Astrocyte (in vitro differentiated cells and primary cell): Measurements from ENCODE around the gene DUOX2. TPM values are rescaled to one million over a fixed set of nuclear protein-coding genes. Genes with fewer than 3 reads are reported as not detected.

Experiments
- DNase-seq: peaks from one replicate; pipeline ENCODE4 v3.0.0-alpha.2; 2010; ENCODE audit warnings: low read depth
- FAIRE-seq: peaks from 2 replicates; lab custom pipeline; 2011; peaks lifted over from hg19 to GRCh38; lab: Jason Lieb, UNC
- H2AFZ ChIP-seq: 2 replicates; pipeline ENCODE4 v1.6.0; 2012; ENCODE audit warnings: low read depth, low read length, inconsistent platforms
- H3K27ac ChIP-seq: 2 replicates; pipeline ENCODE4 v1.5.1; 2011; ENCODE audit warnings: low read depth, low read length, inconsistent platforms
- H3K27me3 ChIP-seq: 2 replicates; pipeline ENCODE4 v1.6.0; 2011; ENCODE audit warnings: low read length, inconsistent platforms; ENCODE audit not compliant: insufficient read depth
- H3K36me3 ChIP-seq: 2 replicates; pipeline ENCODE4 v1.5.1; 2011; ENCODE audit warnings: low read length, inconsistent platforms; ENCODE audit not compliant: insufficient read depth
- H3K4me1 ChIP-seq: 2 replicates; pipeline ENCODE4 v1.5.1; 2011; ENCODE audit warnings: low read length, inconsistent platforms; ENCODE audit not compliant: insufficient read depth
- H3K4me2 ChIP-seq: 2 replicates; pipeline ENCODE4 v1.6.0; 2012; ENCODE audit warnings: low read length, inconsistent platforms
- H3K4me3 ChIP-seq: 2 replicates; pipeline ENCODE4 v1.5.1; 2011; ENCODE audit warnings: low read depth, mild to moderate bottlenecking, low read length, inconsistent platforms; ENCODE audit not compliant: insufficient read depth
- H3K79me2 ChIP-seq: 2 replicates; pipeline ENCODE4 v1.6.0; 2012; ENCODE audit warnings: mild to moderate bottlenecking, low read length, inconsistent platforms; ENCODE audit not compliant: insufficient read depth
- H3K9ac ChIP-seq: 2 replicates; pipeline ENCODE4 v1.6.0; 2012; ENCODE audit warnings: mild to moderate bottlenecking, low read length, inconsistent platforms
- H3K9me3 ChIP-seq: 2 replicates; pipeline ENCODE4 v1.5.1; 2012; ENCODE audit warnings: low read depth, mild to moderate bottlenecking, low read length, inconsistent platforms; ENCODE audit not compliant: insufficient read depth
- H4K20me1 ChIP-seq: 2 replicates; pipeline ENCODE4 v1.6.0; 2012; ENCODE audit warnings: low read length, inconsistent platforms; ENCODE audit not compliant: insufficient read depth
- H3K27ac Mint-ChIP-seq: one replicate; pipeline ENCODE4 v1.8.0; 2021; ENCODE audit warnings: mild to moderate bottlenecking, mixed read lengths; ENCODE audit not compliant: unreplicated experiment
- H3K27me3 Mint-ChIP-seq: one replicate; pipeline ENCODE4 v1.8.0; 2021; ENCODE audit warnings: low read depth, mixed read lengths; ENCODE audit not compliant: unreplicated experiment
- H3K36me3 Mint-ChIP-seq: one replicate; pipeline ENCODE4 v1.8.0; 2021; ENCODE audit warnings: low read depth, mixed read lengths; ENCODE audit not compliant: unreplicated experiment
- H3K4me1 Mint-ChIP-seq: one replicate; pipeline ENCODE4 v1.8.0; 2021; ENCODE audit warnings: low read depth, mixed read lengths; ENCODE audit not compliant: unreplicated experiment
- H3K4me3 Mint-ChIP-seq: one replicate; pipeline ENCODE4 v1.8.0; 2021; ENCODE audit warnings: mild to moderate bottlenecking, moderate library complexity, mixed read lengths; ENCODE audit not compliant: unreplicated experiment
- H3K9me3 Mint-ChIP-seq: one replicate; pipeline ENCODE4 v1.8.0; 2021; ENCODE audit warnings: mild to moderate bottlenecking, mixed read lengths; ENCODE audit not compliant: unreplicated experiment
- CTCF ChIP-seq: IDR thresholded peaks from 2 replicates; pipeline ENCODE4 v1.5.1; 2011; ENCODE audit warnings: low read depth, mild to moderate bottlenecking, inconsistent platforms, low read length, moderate library complexity; ENCODE audit not compliant: insufficient read depth
- EZH2 ChIP-seq: IDR thresholded peaks from 2 replicates; pipeline ENCODE4 v1.6.1; 2012; ENCODE audit warnings: mild to moderate bottlenecking, low read length, inconsistent platforms; ENCODE audit not compliant: insufficient read depth
- total RNA-seq: library from RNA; stranded (reverse); gene quantifications from 2 replicates; pipeline ENCODE4 v1.2.1, GENCODE V29; 2021

The DUOX2 gene
- total RNA-seq, 1 donor from 2014 or later: 0.14 TPM

- H3K79me2 ChIP-seq: no peaks in the 10 kb centered on the region
- Mint-ChIP-seq H3K4me3 (no peak overlapping the region), H3K9me3 (no peaks in the 10 kb centered on the region), H3K36me3 (no peaks in the 10 kb centered on the region), H3K27ac (peak overlapping the region; percentile 84), H3K4me1 (peaks cover 14% of the 10 kb centered on the region), H3K27me3 (peaks cover 2% of the 10 kb centered on the region)
- no peaks in the 10 kb centered on the region for H4K20me1 ChIP-seq
- no peak overlapping the region for H3K27ac ChIP-seq
- no peak overlapping the region for H3K4me3 ChIP-seq
- H3K4me1 ChIP-seq: peaks cover 22% of the 10 kb centered on the region
- H2AFZ ChIP-seq: peak overlapping the region; percentile 37
- peak overlapping the region; percentile 53 for H3K9ac ChIP-seq
- peak; percentile 61 for DNase-seq
- no peaks in the 10 kb centered on the region for H3K9me3 ChIP-seq
- peak overlapping the region; percentile 59 for H3K4me2 ChIP-seq
- no peaks in the 10 kb centered on the region for H3K36me3 ChIP-seq
- no peak for FAIRE-seq
- TF ChIP-seq CTCF (peak; percentile 90), EZH2 (no peak)
- H3K27me3 ChIP-seq: no peaks in the 10 kb centered on the region
Measured at GRCh38 chr15:45162771-45163507, 49.0 kb upstream of the DUOX2 start.

DNA sequence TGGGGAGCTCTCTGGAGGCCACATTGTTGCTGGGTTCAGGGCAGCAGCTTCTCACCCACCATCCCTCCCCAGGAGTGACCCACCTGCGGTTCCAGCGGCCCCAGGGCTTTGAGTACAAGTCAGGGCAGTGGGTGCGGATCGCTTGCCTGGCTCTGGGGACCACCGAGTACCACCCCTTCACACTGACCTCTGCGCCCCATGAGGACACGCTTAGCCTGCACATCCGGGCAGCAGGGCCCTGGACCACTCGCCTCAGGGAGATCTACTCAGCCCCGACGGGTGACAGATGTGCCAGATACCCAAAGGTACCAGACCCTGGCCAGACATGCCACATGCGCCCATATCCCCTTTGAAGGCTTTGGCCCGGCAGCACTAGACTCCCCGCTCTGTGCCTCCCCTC, 47.7 kb upstream of the DUOX2 start:
- no peak overlapping the region for H3K4me3 ChIP-seq
- H3K9me3 Mint-ChIP-seq: no peaks in the 10 kb centered on the region
- H2AFZ ChIP-seq: no peak overlapping the region
- no peak overlapping the region for H3K4me3 Mint-ChIP-seq
- H3K4me1 ChIP-seq: peaks cover 33% of the 10 kb centered on the region
- no peaks in the 10 kb centered on the region for H4K20me1 ChIP-seq
- H3K9me3 ChIP-seq: no peaks in the 10 kb centered on the region
- no peak for TF ChIP-seq CTCF
- TF ChIP-seq EZH2: no peak
- no peak overlapping the region for H3K9ac ChIP-seq
- H3K27me3 ChIP-seq: no peaks in the 10 kb centered on the region
- H3K4me1 Mint-ChIP-seq: peaks cover 25% of the 10 kb centered on the region
- H3K79me2 ChIP-seq: no peaks in the 10 kb centered on the region
- FAIRE-seq: no peak
- no peak for DNase-seq
- H3K36me3 ChIP-seq: no peaks in the 10 kb centered on the region
- H3K36me3 Mint-ChIP-seq: no peaks in the 10 kb centered on the region
- no peak overlapping the region for H3K4me2 ChIP-seq
- peaks cover 2% of the 10 kb centered on the region for H3K27me3 Mint-ChIP-seq
- no peak overlapping the region for H3K27ac ChIP-seq
- H3K27ac Mint-ChIP-seq: peak overlapping the region; percentile 41

- H3K4me2 ChIP-seq: peak overlapping the region; percentile 48
- H3K4me3 ChIP-seq: no peak overlapping the region
- no peaks in the 10 kb centered on the region for H4K20me1 ChIP-seq
- Mint-ChIP-seq H3K9me3 (no peaks in the 10 kb centered on the region), H3K4me1 (peaks cover 22% of the 10 kb centered on the region), H3K36me3 (no peaks in the 10 kb centered on the region), H3K27ac (peak overlapping the region; percentile 83), H3K4me3 (no peak overlapping the region), H3K27me3 (peaks cover 6% of the 10 kb centered on the region)
- TF ChIP-seq EZH2 (no peak), CTCF (no peak)
- no peaks in the 10 kb centered on the region for H3K79me2 ChIP-seq
- no peak overlapping the region for H3K9ac ChIP-seq
- no peaks in the 10 kb centered on the region for H3K36me3 ChIP-seq
- H2AFZ ChIP-seq: no peak overlapping the region
- H3K27ac ChIP-seq: peak overlapping the region; percentile 40
- peak; percentile 91 for DNase-seq
- peak; percentile 93 for FAIRE-seq
- no peaks in the 10 kb centered on the region for H3K9me3 ChIP-seq
- no peaks in the 10 kb centered on the region for H3K27me3 ChIP-seq
- peaks cover 23% of the 10 kb centered on the region for H3K4me1 ChIP-seq
Measured at GRCh38 chr15:45157974-45158373, 44.0 kb upstream of the DUOX2 start.
